ES-I3 (cell line): ENCODE results near the gene APOL1.
"Not testable (repeated sequence)": the region's sequence is repeated elsewhere in the genome, so short reads cannot be mapped to it uniquely, and the experiment has no call there.

Experiments used
- H3K36me3 ChIP-seq: 2 replicates; pipeline ENCODE4 v1.6.1; 2013; ENCODE audit warnings: mild to moderate bottlenecking, low read length, control low read depth, moderate library complexity; ENCODE audit not compliant: insufficient read depth
- H3K4me1 ChIP-seq: 2 replicates; pipeline ENCODE4 v1.6.1; 2013; ENCODE audit warnings: mild to moderate bottlenecking, control low read depth, low read length; ENCODE audit not compliant: insufficient read depth
- H3K9ac ChIP-seq: 2 replicates; pipeline ENCODE4 v1.6.1; 2013; ENCODE audit warnings: low read depth, mild to moderate bottlenecking, low read length, moderate library complexity
- H3K9me3 ChIP-seq: 2 replicates; pipeline ENCODE4 v1.6.1; 2013; ENCODE audit warnings: mild to moderate bottlenecking, low read length, moderate library complexity; ENCODE audit not compliant: control insufficient read depth, insufficient read depth

Gene APOL1

DNA sequence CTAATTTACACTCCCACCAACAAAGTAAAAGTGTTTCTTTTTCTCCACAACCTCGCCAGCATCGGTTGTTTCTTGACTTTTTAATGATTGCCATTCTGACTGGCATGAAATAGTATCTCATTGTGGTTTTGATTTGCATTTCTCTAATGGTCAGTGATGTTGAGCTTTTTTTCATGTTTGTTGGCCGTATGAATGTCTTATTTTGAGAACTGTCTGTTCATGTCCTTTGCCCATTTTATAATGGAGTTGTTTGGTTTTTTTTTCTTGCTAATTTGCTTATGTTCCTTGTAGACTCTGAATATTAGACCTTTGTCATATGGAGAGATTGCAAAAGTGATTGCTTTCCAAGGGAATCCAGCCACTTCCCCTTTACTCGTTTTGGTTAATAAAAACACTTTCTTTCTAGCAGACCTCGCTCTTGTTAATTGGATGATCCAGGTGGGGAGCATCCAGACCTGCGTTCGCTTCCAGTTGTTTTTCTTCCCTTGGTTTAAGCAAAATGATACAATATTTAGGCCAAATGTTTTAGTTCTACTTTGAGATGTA is 34.2 kb upstream of the APOL1 start:
- Histone ChIP-seq H3K9me3 (no peaks in the 10 kb centered on the region), H3K36me3 (no peaks in the 10 kb centered on the region), H3K9ac (no peak overlapping the region), H3K4me1 (no peaks in the 10 kb centered on the region)

DNA sequence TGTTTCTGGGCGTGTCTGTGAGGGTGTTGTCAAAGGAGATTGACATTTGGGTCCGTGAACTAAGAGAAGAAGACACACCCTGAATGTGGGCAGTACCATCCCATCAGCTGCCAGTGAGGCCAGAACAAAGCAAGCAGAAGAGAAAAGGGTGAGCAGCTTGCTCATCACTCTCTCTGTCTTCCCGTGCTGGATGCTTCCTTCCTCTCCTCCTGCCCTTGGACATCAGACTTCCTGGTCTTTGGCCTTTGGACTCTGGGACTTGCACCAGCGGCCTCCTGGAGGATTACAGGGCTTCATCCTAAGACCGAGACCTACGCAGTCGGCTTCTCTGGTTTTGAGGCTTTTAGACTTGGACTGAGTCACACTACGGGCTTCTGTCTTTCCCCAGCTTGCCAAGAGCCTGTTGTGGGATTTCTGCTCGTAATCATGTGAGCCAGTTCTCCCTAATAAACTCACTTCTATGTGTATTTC is 32.4 kb upstream of the APOL1 start:
- no peaks in the 10 kb centered on the region for H3K36me3 ChIP-seq
- H3K9ac ChIP-seq = no peak overlapping the region
- no peaks in the 10 kb centered on the region for H3K4me1 ChIP-seq
- H3K9me3 ChIP-seq = no peaks in the 10 kb centered on the region

DNA sequence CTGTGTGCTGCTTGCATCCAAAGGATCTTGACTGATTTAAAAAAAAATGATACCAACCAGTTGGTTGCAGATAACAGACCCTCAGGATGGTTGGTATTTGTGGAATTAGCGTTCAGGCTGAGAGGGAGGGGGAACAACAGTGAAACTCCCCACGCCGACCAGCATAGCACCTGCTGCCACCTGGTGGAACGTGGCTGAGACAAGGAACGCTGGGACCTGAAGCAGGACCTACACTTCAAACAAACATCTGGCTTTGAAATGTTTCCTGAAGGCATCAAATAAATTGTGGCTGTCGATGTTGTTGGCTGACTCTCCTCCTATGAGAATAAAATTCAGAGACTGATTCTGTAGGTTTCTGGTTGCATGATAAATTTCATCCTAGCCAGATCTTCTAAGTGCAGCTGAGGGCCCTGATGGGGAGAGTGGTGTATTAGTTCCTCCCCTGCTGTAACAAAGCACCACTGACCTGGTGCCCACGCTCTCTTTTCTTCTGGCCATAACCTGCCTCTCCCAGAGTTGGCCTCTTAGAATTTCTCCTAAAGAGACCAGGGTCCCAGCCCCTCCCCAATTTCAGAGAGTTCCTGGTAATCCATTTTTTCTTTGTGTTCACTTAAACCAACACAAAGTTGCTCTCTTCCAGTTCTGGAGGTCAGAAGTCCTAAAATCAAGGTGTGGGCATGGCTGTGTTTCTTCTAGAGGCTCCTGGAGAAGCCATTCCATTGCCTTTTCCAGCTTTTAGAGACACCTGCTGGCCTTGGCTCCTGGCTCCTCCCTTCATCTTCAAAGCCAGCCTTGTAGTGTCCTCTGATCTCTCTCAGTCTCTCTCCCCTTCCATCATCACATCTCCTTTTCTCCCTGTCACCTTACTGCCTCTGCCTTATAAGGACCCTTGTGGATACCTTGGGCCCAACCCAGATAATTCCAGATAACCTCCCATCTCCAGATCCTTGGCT is 30.9 kb upstream of the APOL1 start:
- Histone ChIP-seq H3K4me1 (no peaks in the 10 kb centered on the region), H3K36me3 (no peaks in the 10 kb centered on the region), H3K9me3 (no peaks in the 10 kb centered on the region), H3K9ac (no peak overlapping the region)

DNA sequence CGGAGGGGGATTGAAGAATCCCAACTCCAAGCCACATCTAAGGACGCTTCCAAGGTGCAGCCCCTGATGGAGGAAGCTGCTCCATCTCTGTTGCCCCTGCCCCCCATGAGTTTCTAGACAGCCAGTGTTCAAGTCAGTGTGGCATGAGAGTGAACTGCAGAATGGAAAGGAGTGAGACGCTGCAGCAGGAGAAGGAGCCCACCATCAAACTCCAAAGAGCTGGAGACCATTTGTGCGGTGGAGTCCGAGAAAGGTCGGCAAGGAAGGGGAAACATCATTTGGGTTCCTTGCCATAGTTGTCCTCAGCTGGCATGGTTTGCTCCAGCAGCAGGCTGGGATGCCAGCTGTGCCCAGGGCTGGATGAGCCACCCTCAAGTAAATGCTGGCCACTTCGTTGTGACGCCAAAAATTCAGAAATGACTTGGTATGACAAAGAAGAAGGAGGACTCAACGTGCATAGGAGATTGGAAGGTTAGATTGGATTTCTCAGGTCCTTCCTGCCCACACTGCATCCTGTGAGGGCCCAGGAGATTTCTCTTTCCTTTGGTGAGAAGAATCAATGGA is 30.0 kb upstream of the APOL1 start:
- no peaks in the 10 kb centered on the region for H3K9me3 ChIP-seq

DNA sequence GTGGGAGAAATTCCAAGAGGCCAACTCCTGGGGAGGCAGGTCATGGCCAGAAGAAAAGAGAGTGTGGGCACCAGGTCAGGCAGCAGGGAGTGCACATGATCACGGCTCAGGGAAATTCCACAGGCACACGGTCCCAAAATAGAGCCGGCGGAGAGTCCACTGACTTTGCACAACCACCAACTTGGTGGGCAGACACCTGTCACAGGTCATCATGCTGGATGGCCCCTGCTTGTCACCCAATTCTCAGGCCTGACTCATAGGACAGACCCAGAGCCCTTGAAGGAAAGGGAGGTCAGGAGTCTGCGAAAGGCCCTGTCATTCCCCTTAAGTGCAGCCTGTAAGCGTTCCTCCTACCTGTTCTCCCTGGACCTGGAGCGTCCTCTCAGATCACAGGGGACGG is 29.4 kb upstream of the APOL1 start:
- no peaks in the 10 kb centered on the region for H3K4me1 ChIP-seq
- no peak overlapping the region for H3K9ac ChIP-seq
- H3K9me3 ChIP-seq = no peaks in the 10 kb centered on the region
- H3K36me3 ChIP-seq = no peaks in the 10 kb centered on the region

More for the DNA sequence above, 30.0 kb upstream of the APOL1 start:
- Histone ChIP-seq H3K36me3 (no peaks in the 10 kb centered on the region), H3K9ac (no peak overlapping the region), H3K4me1 (no peaks in the 10 kb centered on the region)

DNA sequence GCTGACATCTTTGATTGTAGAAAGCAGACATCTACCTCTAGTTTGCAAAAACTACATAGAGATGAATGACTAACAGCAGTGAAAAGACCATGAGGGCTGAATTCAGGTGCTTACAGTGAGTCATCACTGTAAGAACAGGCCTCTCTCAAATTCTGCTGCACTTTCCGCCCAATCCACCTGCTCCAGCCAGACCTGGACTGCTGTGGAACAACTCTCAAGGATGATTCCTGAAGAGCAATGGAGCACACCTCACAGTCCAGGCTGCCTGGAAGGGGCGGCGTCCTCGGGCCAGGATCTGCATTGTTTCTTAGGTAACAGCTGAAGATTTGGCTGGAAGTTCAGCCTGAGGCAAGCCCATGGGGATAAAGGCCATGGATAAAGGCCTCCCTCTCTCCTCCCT is 28.7 kb upstream of the APOL1 start:
- H3K9me3 ChIP-seq = no peaks in the 10 kb centered on the region
- H3K4me1 ChIP-seq = no peaks in the 10 kb centered on the region
- H3K36me3 ChIP-seq = no peaks in the 10 kb centered on the region
- H3K9ac ChIP-seq = no peak overlapping the region

DNA sequence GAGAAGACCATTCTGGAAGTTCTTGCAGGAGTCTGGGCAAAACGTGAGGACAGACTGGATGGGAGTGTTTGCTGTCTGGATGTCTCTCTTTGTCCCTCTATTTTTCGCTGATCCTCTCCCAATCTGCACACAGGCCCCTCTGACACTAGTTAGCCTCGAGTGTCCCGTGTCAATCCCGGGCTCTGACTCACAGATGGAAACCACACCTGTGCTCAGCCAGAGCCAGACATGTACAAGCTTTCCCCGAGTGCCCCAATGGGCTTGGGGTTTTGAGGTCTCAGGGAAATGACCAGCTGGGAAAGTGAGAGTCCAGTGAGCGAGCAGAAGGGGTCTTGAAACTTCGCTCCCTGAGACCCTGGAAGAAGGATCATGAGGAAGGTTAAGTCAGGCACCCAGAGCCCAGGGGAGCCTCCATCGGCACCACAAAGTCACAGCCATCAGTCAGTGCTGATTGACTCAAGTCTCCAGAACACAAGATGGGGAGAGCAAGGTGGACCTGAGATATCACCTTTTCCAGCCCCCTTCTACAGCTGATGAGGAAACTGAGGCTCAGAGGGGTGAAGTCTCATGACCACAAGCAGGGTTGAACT is 27.5 kb upstream of the APOL1 start:
- Histone ChIP-seq H3K36me3 (no peaks in the 10 kb centered on the region), H3K9me3 (no peaks in the 10 kb centered on the region), H3K9ac (no peak overlapping the region), H3K4me1 (no peaks in the 10 kb centered on the region)

DNA sequence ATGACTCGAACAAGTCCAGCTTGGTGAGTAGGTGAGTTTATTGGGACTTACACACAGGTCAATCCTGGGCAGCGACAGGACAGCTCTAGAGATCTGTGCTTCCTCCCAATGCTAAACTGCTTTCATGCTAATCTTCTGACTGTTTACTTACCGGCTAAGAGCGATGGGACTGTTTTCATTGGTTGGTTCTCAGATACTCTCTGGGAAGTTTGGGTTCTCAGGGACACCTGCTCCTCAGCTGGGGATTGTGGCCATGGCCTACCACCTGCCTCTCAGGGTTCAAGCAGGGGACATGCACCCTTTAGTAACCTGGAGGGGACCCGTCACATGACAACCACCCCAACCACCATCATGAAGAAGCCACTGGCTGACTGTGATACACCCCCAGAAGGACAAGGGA is 26.7 kb upstream of the APOL1 start:
- no peaks in the 10 kb centered on the region for H3K9me3 ChIP-seq
- H3K36me3 ChIP-seq = no peaks in the 10 kb centered on the region
- H3K9ac ChIP-seq = no peak overlapping the region
- no peaks in the 10 kb centered on the region for H3K4me1 ChIP-seq

DNA sequence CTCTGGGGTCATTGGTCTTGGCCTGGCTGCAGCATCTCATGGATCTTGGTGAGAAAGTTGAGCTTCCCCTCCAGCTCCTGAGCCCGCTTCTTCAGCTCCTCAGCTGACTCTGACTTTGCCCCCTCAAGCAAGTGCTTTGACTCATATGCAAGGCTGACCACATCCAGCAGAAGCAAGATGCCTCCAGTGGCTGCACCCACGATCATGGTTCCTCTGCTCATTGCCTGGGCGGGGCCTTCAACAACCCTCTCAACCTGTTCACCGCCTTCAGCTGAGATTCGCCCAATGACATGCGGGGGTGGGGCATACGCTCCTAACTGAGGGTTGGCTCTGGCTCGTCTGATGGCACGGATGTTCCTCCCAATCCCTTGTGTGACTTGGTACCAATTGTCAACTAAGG is 25.5 kb upstream of the APOL1 start:
- H3K4me1 ChIP-seq = no peaks in the 10 kb centered on the region
- H3K9me3 ChIP-seq = no peaks in the 10 kb centered on the region
- H3K9ac ChIP-seq = no peak overlapping the region
- no peaks in the 10 kb centered on the region for H3K36me3 ChIP-seq

DNA sequence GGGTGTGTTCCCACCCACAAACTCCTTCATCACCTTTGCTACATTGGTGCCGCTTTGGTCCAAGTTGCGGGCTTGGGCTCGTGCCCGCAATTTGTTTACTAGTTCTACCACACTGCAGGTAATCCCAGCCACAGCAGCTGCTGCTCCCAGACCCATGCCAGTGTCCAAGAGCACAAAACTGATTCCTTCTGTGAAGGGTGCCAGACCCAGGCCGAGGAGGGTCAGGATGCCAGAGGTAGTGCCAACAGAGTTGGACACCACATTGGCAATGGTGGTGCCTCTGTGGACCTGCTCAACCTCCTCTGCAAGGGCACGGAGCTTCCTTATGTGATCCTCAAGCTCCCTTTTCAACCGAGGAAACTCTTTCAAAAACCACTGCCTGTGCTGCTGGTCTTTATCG is 25.1 kb upstream of the APOL1 start:
- Histone ChIP-seq H3K9me3 (no peaks in the 10 kb centered on the region), H3K4me1 (no peaks in the 10 kb centered on the region), H3K36me3 (no peaks in the 10 kb centered on the region), H3K9ac (no peak overlapping the region)

DNA sequence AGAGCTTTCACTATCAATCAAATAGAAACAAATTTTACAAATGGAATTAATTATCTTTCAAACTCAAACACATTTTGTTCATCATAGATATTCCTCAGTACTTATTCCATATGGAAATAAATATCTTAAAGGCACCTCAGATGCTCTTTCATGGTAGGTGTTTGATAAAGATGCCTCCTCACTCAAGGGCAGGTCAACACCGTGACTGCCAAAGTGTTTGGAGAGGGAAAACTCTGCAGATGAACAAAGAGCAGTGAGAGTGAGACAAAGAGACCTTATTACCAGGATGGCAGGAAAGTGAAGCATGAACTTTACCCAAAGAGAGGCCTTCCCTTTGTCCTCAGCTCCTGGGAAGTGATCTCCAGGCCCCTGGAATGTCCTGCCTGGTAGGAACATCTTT is 24.6 kb upstream of the APOL1 start:
- H3K9ac ChIP-seq, H3K36me3 ChIP-seq, H3K4me1 ChIP-seq, H3K9me3 ChIP-seq: not testable (repeated sequence)

DNA sequence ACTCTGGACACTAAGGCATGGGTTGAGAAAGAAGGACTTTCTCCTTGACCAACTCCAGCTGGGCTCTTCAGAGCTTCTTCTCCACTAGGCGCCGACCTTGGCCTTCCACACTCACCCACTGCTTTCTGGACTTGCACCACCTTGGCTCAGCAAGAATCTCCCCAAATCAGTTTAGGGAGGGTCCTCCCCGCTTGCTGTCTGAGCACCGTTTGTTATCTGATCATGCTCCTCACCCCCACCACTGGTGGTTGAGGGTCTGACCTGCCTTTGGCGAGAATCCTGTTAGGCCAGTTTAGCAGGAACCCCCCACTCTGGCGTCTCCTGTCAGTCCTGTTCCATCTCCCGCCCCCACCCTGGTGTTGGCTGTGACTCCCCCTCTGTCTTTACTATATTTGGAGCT is 24.0 kb upstream of the APOL1 start:
- Histone ChIP-seq H3K9ac (no peak overlapping the region), H3K9me3 (no peaks in the 10 kb centered on the region), H3K4me1 (no peaks in the 10 kb centered on the region), H3K36me3 (no peaks in the 10 kb centered on the region)

DNA sequence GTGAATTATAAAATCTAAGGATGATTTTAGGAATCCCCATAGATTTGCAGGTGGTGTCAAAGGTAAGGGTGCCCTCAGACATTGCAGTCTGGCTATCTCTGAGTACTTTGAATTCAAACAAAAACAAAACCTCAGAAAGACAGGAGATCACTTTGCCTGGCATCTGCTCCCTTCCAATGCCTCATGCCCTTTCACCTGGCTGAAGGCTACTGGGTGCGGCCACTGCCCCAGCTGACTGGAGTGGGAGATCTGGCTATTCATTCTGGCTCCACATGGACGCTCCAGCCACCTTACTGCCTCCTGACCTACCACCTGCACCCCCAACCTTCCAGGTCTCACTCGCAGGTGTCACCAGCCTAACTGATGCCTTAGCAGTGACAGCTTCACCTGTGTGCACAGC is 23.3 kb upstream of the APOL1 start:
- not testable (repeated sequence) for H3K9ac ChIP-seq, H3K4me1 ChIP-seq, H3K9me3 ChIP-seq, H3K36me3 ChIP-seq

DNA sequence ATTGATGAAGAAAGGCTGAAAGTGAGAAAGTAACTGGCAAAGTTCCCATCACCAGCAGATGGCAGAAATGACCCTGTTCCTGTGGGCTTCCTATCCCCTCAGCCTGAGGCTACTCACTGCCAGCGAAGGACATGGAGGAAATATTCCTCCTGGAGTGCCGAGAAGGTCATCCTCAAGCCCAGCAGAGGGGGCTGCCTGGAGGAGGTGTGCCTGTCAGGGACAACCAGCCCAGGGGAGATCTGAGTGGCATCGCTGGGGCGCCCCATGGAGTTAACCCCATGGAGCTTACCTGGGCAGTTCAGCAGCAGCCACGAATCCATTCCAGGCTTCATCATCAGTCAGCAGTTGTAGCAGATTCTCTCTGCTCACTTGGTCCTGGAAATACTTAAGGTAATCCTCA is 21.9 kb upstream of the APOL1 start:
- not testable (repeated sequence) for H3K9ac ChIP-seq, H3K9me3 ChIP-seq, H3K36me3 ChIP-seq, H3K4me1 ChIP-seq
